NCI-H345 treated with DMSO at 0.1 percent for 48 hours (cell line): ENCODE results near the gene APLP2.

Experiments
- DNase-seq: peaks from one replicate; lab custom pipeline; 2025; ENCODE audit not compliant: unreplicated experiment; lab: John Stamatoyannopoulos, UW

APLP2 gene

GRCh38 chr11:130145311-130145812 is 75.7 kb downstream of the APLP2 start:
- DNase-seq = no peak

GRCh38 chr11:130145975-130146776 is 76.5 kb downstream of the APLP2 start:
- DNase-seq = no peak

- DNase-seq = no peak
Measured at GRCh38 chr11:130146796-130147195, 77.1 kb downstream of the APLP2 start.

GRCh38 chr11:130148796-130149326 is 79.2 kb downstream of the APLP2 start:
- DNase-seq = no peak

- DNase-seq = no peak
Measured at GRCh38 chr11:130150790-130151189, 81.1 kb downstream of the APLP2 start.

GRCh38 chr11:130151196-130151595 is 81.5 kb downstream of the APLP2 start:
- DNase-seq = no peak

- DNase-seq = no peak
Measured at GRCh38 chr11:130156108-130157022, 86.7 kb downstream of the APLP2 start.

GRCh38 chr11:130157101-130157500 is 87.4 kb downstream of the APLP2 start:
- no peak for DNase-seq

- no peak for DNase-seq
Measured at GRCh38 chr11:130157840-130158239, 88.1 kb downstream of the APLP2 start.

- no peak for DNase-seq
Measured at GRCh38 chr11:130159139-130159538, 89.4 kb downstream of the APLP2 start.

- peak; percentile 33 for DNase-seq
Measured at GRCh38 chr11:130159657-130160497, 90.2 kb downstream of the APLP2 start, which contains the start of gene ST14. Gene ST14 (plus strand): TSS chr11:130159782. CDS start chr11:130159980, 198 bp downstream.

- peak; percentile 23 for DNase-seq
Measured at GRCh38 chr11:130160498-130161155, 90.9 kb downstream of the APLP2 start.

GRCh38 chr11:130161441-130162145 is 91.9 kb downstream of the APLP2 start:
- DNase-seq = no peak

GRCh38 chr11:130162733-130163132 is 93.0 kb downstream of the APLP2 start:
- DNase-seq = no peak

GRCh38 chr11:130163346-130164220 is 93.9 kb downstream of the APLP2 start:
- no peak for DNase-seq

GRCh38 chr11:130164221-130164570 is 94.5 kb downstream of the APLP2 start:
- no peak for DNase-seq

GRCh38 chr11:130165601-130166456 is 96.1 kb downstream of the APLP2 start:
- no peak for DNase-seq

- no peak for DNase-seq
Measured at GRCh38 chr11:130166457-130166784, 96.7 kb downstream of the APLP2 start.
